Adrenal gland (tissue), 12 donors: ENCODE data around the gene BSND. TPM values are rescaled to one million over a fixed set of nuclear protein-coding genes. Genes with fewer than 3 reads are reported as not detected.

Source experiments
- DNase-seq, 7 donors: peaks; one replicate each; pipeline ENCODE4 v3.0.0-alpha.2; 2019 to 2020
- H3K27ac ChIP-seq, 5 donors: fragments of 200-600 bp; sonication (generic) in 4 of 5; 1 replicate in 3 of 5; 2 replicates in 2 of 5; pipeline versions ENCODE4 v1.5.1 to v1.8.0; 2016 to 2020; ENCODE audit warnings: mild to moderate bottlenecking in 1 of 5
- H3K27me3 ChIP-seq: fragments of 200-600 bp; 2 replicates; pipeline ENCODE4 v1.8.0; 2021
- H3K36me3 ChIP-seq, 2 donors: fragments of 200-600 bp; replicated peaks in 1 of 2; 1 replicate in 1 of 2; 2 replicates in 1 of 2; pipeline versions ENCODE4 v1.5.1 to v1.8.0; 2018 to 2022
- H3K4me1 ChIP-seq, 2 donors: fragments of 200-600 bp; replicated peaks in 1 of 2; 1 replicate in 1 of 2; 2 replicates in 1 of 2; pipeline versions ENCODE4 v1.5.1 to v1.8.0; 2018 to 2021
- H3K4me3 ChIP-seq, 4 donors: fragments of 200-600 bp; sonication (generic) in 3 of 4; one replicate each; pipeline ENCODE4 v1.5.1; 2016 to 2018
- H3K9me3 ChIP-seq, 3 donors: fragments of 200-600 bp; sonication (generic) in 1 of 3; replicated peaks in 1 of 3; 1 replicate in 2 of 3; 2 replicates in 1 of 3; pipeline versions ENCODE4 v1.5.1 to v1.8.0; 2016 to 2021
- CTCF ChIP-seq, 6 experiments: fragments of 450-650 bp in 4 of 6; fragments of 200-600 bp in 2 of 6; sonication (generic) in 1 of 6; IDR thresholded peaks; 1 replicate in 5 of 6; 2 replicates in 1 of 6; pipeline versions ENCODE4 v1.5.1 to v1.8.0; 2016 to 2021; ENCODE audit warnings: antibody characterized with exemption in 6 of 6, mild to moderate bottlenecking in 2 of 6, moderate library complexity in 1 of 6
- POLR2A ChIP-seq, 2 donors: fragments of 450-650 bp; IDR thresholded peaks; one replicate each; pipeline ENCODE4 v1.6.1; 2017; ENCODE audit warnings: antibody characterized with exemption in 2 of 2, mild to moderate bottlenecking in 2 of 2, moderate library complexity in 1 of 2
- WGBS, 4 donors: extraction: QIAGEN DNeasy Blood & Tissue Kit in 2 of 4; methylation state at CpG; one replicate each; pipeline versions ENCODE4 v1.1.5 to v1.1.7; 2013 to 2017; 5-methylcytosine and 5-hydroxymethylcytosine counted together
- intact Hi-C, 2 donors: fragments of 100-400 bp; cut with DNase I; formaldehyde crosslinking; loops; one replicate each; pipeline versions ENCODE4 v1.14.1 to v1.15.0; 2022 to 2023
- polyA plus RNA-seq, 3 donors: library from polyadenylated mRNA; stranded (reverse); fragments of 200-250 nt in 2 of 3; fragments of 350-450 nt in 1 of 3; fragmentation: Illumina TruSeq in 1 of 3; extraction: RNeasy Lipid Tissue Mini Kit (QIAGEN cat#74804) in 1 of 3; gene quantifications; one replicate each; pipeline ENCODE4 v1.2.3, GENCODE V29; 2013 to 2014
- total RNA-seq, 9 donors: library from RNA; depleted of rRNA in 4 of 9; stranded (reverse); fragments of >200 nt in 4 of 9; fragments of 120-200 nt in 1 of 9; fragmentation: NEBNext Ultra II Directional in 1 of 9; extraction: Animal tissue kit (Norgen Biotek cat#: 25700) in 1 of 9; gene quantifications; one replicate each; pipeline versions ENCODE4 v1.1.0 to v1.2.4, GENCODE V29; 2013 to 2023
- donor health status: healthy with polysubstance abuse.
- donor health status: Bipolar disorder and iron deficiency.
- donor health status: DM: yes; HTN: yes; CAD: no.
- donor health status: DM: no; HTN: no; CAD: no.
- donor health status: DM: no; HTN: no; CAD: no.
- donor health status: DM: yes; HTN: yes; CAD: no.

Gene BSND
- total and polyA plus RNA-seq, 12 donors = 0.04 to 0.44 (median 0.08) TPM; not detected in 9

- Histone ChIP-seq H3K27me3 (no peaks in the 10 kb centered on the region), H3K27ac (no peak overlapping the region), H3K9me3 (no peaks in the 10 kb centered on the region), H3K36me3 (no peaks in the 10 kb centered on the region), H3K4me3 (no peak overlapping the region), H3K4me1 (no peaks in the 10 kb centered on the region)
- TF ChIP-seq CTCF (IDR thresholded peaks at IDR 0.05) = no peak
- TF ChIP-seq POLR2A (IDR thresholded peaks at IDR 0.05) = no peak
- WGBS, 4 donors = 84 to 92% (median 90%) methylated on average over 2 to 3 of the region's 3 CpGs
- intact Hi-C loops = no loop called here
- DNase-seq = no peak
Observed at GRCh38 chr1:55047611-55048010, 48.9 kb downstream of the BSND start.

- H3K4me3 ChIP-seq = no peak overlapping the region
- intact Hi-C loops = no loop called here
- H3K36me3 ChIP-seq = no peaks in the 10 kb centered on the region
- WGBS, 4 donors = 85 to 90% (median 88%) methylated on average over 10 to 11 of the region's 11 CpGs
- H3K9me3 ChIP-seq = no peaks in the 10 kb centered on the region
- no peak overlapping the region for H3K27ac ChIP-seq
- H3K4me1 ChIP-seq = peaks cover 0 to 10% of the 10 kb centered on the region in 2 donors
- TF ChIP-seq POLR2A (IDR thresholded peaks at IDR 0.05) = no peak
- no peak for TF ChIP-seq CTCF (IDR thresholded peaks at IDR 0.05)
- DNase-seq = no peak
- H3K27me3 ChIP-seq = no peaks in the 10 kb centered on the region
Observed at GRCh38 chr1:55048453-55049270, 49.9 kb downstream of the BSND start.

GRCh38 chr1:55049271-55049913 is 50.7 kb downstream of the BSND start:
- 72 to 89% (median 84%) methylated on average over 2 to 9 of the region's 9 CpGs for WGBS, 4 donors
- Histone ChIP-seq H3K9me3 (no peaks in the 10 kb centered on the region), H3K27me3 (no peaks in the 10 kb centered on the region), H3K4me1 (peaks cover 0 to 12% of the 10 kb centered on the region in 2 donors), H3K4me3 (no peak overlapping the region), H3K27ac (no peak overlapping the region), H3K36me3 (no peaks in the 10 kb centered on the region)
- no peak for TF ChIP-seq POLR2A (IDR thresholded peaks at IDR 0.05)
- TF ChIP-seq CTCF (IDR thresholded peaks at IDR 0.05) = no peak
- DNase-seq = no peak
- intact Hi-C loops = no loop called here

GRCh38 chr1:55049914-55050278 is 51.2 kb downstream of the BSND start:
- DNase-seq = peak; percentile 64 to 93 (median 89)
- Histone ChIP-seq H3K27me3 (no peaks in the 10 kb centered on the region), H3K36me3 (no peaks in the 10 kb centered on the region), H3K9me3 (no peaks in the 10 kb centered on the region), H3K4me1 (peaks cover 0 to 12% of the 10 kb centered on the region in 2 donors), H3K27ac (no peak overlapping the region), H3K4me3 (no peak overlapping the region)
- 18 to 29% (median 23%) methylated on average over 4 to 8 of the region's 9 CpGs; no CpG with 5 or more reads in 1 of the 4 donors for WGBS, 4 donors
- intact Hi-C loops = no loop called here
- no peak for TF ChIP-seq POLR2A (IDR thresholded peaks at IDR 0.05)
- TF ChIP-seq CTCF (IDR thresholded peaks at IDR 0.05) = no peak
